Neuronal stem cell (in vitro differentiated cells): ENCODE measurements around the gene BRMS1.

Source experiments
- DNase-seq: peaks from one replicate; pipeline ENCODE4 v3.0.0-alpha.2; 2013; ENCODE audit warnings: low spot score
- H2AFZ ChIP-seq: one replicate; pipeline ENCODE4 v1.6.1; 2013; ENCODE audit warnings: mild to moderate bottlenecking, low read length, inconsistent platforms
- H2AK5ac ChIP-seq: 2 replicates; pipeline ENCODE4 v1.6.1; 2013; ENCODE audit warnings: low read depth, mild to moderate bottlenecking, inconsistent platforms, low read length, moderate library complexity, mixed read lengths
- H2BK120ac ChIP-seq: 2 replicates; pipeline ENCODE4 v1.6.1; 2013; ENCODE audit warnings: low read depth, mild to moderate bottlenecking, inconsistent platforms, low read length, moderate library complexity, mixed read lengths
- H2BK12ac ChIP-seq: one replicate; pipeline ENCODE4 v1.6.1; 2013; ENCODE audit warnings: low read length, inconsistent platforms
- H2BK15ac ChIP-seq: 2 replicates; pipeline ENCODE4 v1.6.1; 2013; ENCODE audit warnings: mild to moderate bottlenecking, low read length, inconsistent platforms, mixed read lengths
- H2BK5ac ChIP-seq: one replicate; pipeline ENCODE4 v1.6.1; 2013; ENCODE audit warnings: inconsistent platforms, mild to moderate bottlenecking, low read length, moderate library complexity
- H3K14ac ChIP-seq: one replicate; pipeline ENCODE4 v1.6.1; 2013; ENCODE audit warnings: low read length, inconsistent platforms
- H3K18ac ChIP-seq: 2 replicates; pipeline ENCODE4 v1.6.1; 2013; ENCODE audit warnings: low read length, inconsistent platforms
- H3K23ac ChIP-seq: 2 replicates; pipeline ENCODE4 v1.6.1; 2013; ENCODE audit warnings: low read depth, mild to moderate bottlenecking, mixed read lengths, low read length, inconsistent platforms; ENCODE audit not compliant: poor library complexity
- H3K27ac ChIP-seq: replicated peaks from 3 replicates; pipeline ENCODE4 v1.5.1; 2013; ENCODE audit warnings: low read length, inconsistent platforms
- H3K27me3 ChIP-seq, 3 experiments: 2 replicates each; pipeline ENCODE4 v1.6.1; 2013; ENCODE audit warnings: low read length in 3 of 3, mild to moderate bottlenecking in 2 of 3, inconsistent platforms in 1 of 3, low read depth in 1 of 3, mixed read lengths in 1 of 3, moderate library complexity in 1 of 3; ENCODE audit not compliant: control insufficient read depth in 3 of 3, insufficient read depth in 3 of 3
- H3K36me3 ChIP-seq, 2 donors: replicated peaks in 1 of 2; 2 replicates each; pipeline ENCODE4 v1.6.1; 2013; ENCODE audit warnings: low read length in 2 of 2; ENCODE audit not compliant: control insufficient read depth in 2 of 2, insufficient read depth in 2 of 2
- H3K4ac ChIP-seq: 2 replicates; pipeline ENCODE4 v1.6.1; 2013; ENCODE audit warnings: inconsistent platforms, mild to moderate bottlenecking, low read length, moderate library complexity
- H3K4me1 ChIP-seq, 2 donors: 1 replicate in 1 of 2; 2 replicates in 1 of 2; pipeline ENCODE4 v1.6.1; 2013; ENCODE audit warnings: low read length in 2 of 2, low read depth in 1 of 2; ENCODE audit not compliant: control insufficient read depth in 2 of 2, insufficient read depth in 1 of 2
- H3K4me2 ChIP-seq: one replicate; pipeline ENCODE4 v1.6.1; 2013; ENCODE audit warnings: mild to moderate bottlenecking, low read length, inconsistent platforms; ENCODE audit not compliant: insufficient read depth, poor library complexity, severe bottlenecking
- H3K4me3 ChIP-seq, 2 donors: 2 replicates each; pipeline ENCODE4 v1.5.1; 2013; ENCODE audit warnings: low read length in 2 of 2, mild to moderate bottlenecking in 2 of 2, inconsistent platforms in 1 of 2, moderate library complexity in 1 of 2
- H3K79me1 ChIP-seq: one replicate; pipeline ENCODE4 v1.6.1; 2013; ENCODE audit warnings: low read depth, mild to moderate bottlenecking, inconsistent platforms, low read length, moderate library complexity
- H3K9ac ChIP-seq: one replicate; pipeline ENCODE4 v1.6.1; 2013; ENCODE audit warnings: mild to moderate bottlenecking, low read depth, low read length, inconsistent platforms; ENCODE audit not compliant: poor library complexity
- H3K9me3 ChIP-seq, 2 donors: replicated peaks in 1 of 2; 2 replicates each; pipeline versions ENCODE3 to v1.6.1; 2013; ENCODE audit warnings: low read length in 2 of 2, mild to moderate bottlenecking in 2 of 2, inconsistent platforms in 1 of 2, low read depth in 1 of 2, mixed read lengths in 1 of 2, moderate library complexity in 1 of 2; ENCODE audit not compliant: control insufficient read depth in 2 of 2, insufficient read depth in 1 of 2
- H4K8ac ChIP-seq: one replicate; pipeline ENCODE4 v1.6.1; 2013; ENCODE audit warnings: low read depth, mild to moderate bottlenecking, inconsistent platforms, low read length, moderate library complexity
- H4K91ac ChIP-seq: one replicate; pipeline ENCODE4 v1.6.1; 2013; ENCODE audit warnings: low read length, low read depth, mild to moderate bottlenecking, inconsistent platforms; ENCODE audit not compliant: poor library complexity
- WGBS, 2 donors: extraction: QIAGEN DNeasy Blood & Tissue Kit; methylation state at CpG; one replicate each; pipeline ENCODE4 v1.1.7; 2013; ENCODE audit warnings: missing lambda C conversion rate in 2 of 2, mixed read lengths in 1 of 2; ENCODE audit not compliant: insufficient read length in 2 of 2, insufficient replicate concordance in 1 of 2; ENCODE audit errors: extremely low coverage in 2 of 2; 5-methylcytosine and 5-hydroxymethylcytosine counted together

The BRMS1 gene

DNA sequence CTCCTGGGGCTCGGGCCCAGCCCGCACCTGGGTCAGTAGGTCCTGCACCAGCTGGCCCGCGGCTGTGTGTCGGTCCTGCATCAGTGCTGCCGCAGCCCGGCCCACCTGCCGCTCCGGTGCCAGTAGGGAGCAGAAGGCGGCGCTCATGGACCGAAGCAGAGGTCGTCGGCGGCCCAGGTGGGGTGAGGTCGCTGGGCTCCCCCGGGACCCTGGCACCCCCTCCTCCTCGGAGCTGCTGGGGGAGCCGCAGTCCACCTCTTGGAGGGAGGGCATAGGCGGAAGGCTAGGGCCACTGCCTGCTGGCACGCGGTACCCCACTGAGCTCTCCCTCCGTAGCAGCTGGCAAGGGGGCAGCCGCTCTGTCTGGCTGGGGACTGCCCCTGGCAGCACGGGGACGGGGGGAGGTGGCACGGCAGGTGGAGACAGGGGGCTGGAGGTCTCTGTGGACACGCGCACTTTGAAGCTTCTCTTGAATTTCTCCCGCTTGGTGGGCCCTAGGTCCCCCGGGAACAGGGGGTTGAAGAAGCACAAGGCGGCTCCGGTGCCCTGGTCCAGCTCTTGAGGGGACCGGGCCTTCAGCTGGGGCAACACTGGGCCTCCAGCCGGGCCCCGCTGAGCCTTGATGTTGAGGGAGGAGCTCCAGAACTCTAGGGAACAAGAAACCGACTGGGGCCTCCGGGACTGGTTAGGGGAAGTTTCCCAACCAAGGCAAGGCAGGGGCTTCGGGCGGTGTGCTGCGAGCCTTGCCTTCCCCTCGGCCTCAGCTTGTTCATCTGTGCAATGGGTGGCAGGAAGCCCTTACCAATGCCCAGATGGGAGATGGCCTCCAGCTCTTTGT is 10.1 kb downstream of the BRMS1 start:
- H3K4me3 ChIP-seq: peak overlapping the region in 1 of 2 donors; percentile 53
- H2BK5ac ChIP-seq: peak overlapping the region; percentile 77
- H3K9ac ChIP-seq: peak overlapping the region; percentile 70
- H3K23ac ChIP-seq: peak overlapping the region; percentile 81
- H3K18ac ChIP-seq: peak overlapping the region; percentile 76
- no peak overlapping the region for H3K14ac ChIP-seq
- H3K4me1 ChIP-seq: peaks cover 15 to 24% of the 10 kb centered on the region in 2 donors
- whole genome bisulfite sequencing, 2 donors: no CpG with 5 or more reads among the region's 42 CpGs
- no peaks in the 10 kb centered on the region for H3K9me3 ChIP-seq
- H3K4ac ChIP-seq: no peak overlapping the region
- H4K8ac ChIP-seq: peak overlapping the region; percentile 17
- peak overlapping the region; percentile 24 for H4K91ac ChIP-seq
- peak overlapping the region; percentile 12 for H2AK5ac ChIP-seq
- H2AFZ ChIP-seq: peak overlapping the region; percentile 87
- DNase-seq: no peak
- H3K36me3 ChIP-seq: peaks cover 14 to 19% of the 10 kb centered on the region in 2 donors
- peak overlapping the region; percentile 97 for H3K4me2 ChIP-seq
- peak overlapping the region; percentile 99 for H2BK12ac ChIP-seq
- H2BK15ac ChIP-seq: peak overlapping the region; percentile 98
- no peak overlapping the region for H3K27ac ChIP-seq
- peaks cover 5% of the 10 kb centered on the region for H3K79me1 ChIP-seq
- no peak overlapping the region for H2BK120ac ChIP-seq
- H3K27me3 ChIP-seq: no peaks in the 10 kb centered on the region

- no CpG with 5 or more reads among the region's 29 CpGs for WGBS, 2 donors
- no peak overlapping the region for H3K23ac ChIP-seq
- DNase-seq: no peak
Measured at GRCh38 chr11:66333896-66334604, 10.9 kb downstream of the BRMS1 start.

DNA sequence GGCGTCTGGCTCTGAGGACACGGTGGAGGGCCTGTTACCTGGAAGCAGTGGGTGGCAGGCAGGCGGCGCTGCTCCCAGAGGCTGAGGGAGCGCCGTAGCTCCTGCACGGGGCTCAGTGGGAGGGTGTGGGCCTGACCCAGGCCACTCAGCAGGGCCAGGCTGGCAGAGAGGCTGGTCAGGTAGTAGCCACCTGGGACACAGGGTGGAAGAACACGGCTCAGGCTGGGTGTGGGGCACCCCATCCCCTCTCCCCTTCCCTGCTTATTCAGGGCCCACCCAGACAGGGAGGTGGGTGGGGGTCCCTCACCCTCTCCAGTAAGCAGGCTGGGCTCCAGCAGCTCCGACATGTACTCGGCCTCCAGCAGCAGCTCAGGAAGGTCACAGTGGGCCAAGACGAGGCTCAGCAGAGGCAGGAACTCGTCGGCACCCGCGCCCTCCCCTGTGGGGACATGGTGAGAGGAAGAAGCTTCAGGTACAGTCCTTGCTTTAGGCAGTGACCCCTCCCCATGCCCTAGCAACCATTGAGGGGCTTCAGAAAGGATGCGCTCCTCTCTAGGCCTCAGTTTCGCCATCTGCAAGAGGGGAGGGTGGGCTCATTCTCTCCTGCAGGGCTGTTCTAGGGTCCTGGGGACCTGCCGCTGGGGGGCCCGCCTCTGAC is 11.6 kb downstream of the BRMS1 start:
- H3K18ac ChIP-seq: peak overlapping the region; percentile 51
- H3K4me1 ChIP-seq: peaks cover 18 to 28% of the 10 kb centered on the region in 2 donors
- no peak overlapping the region for H4K91ac ChIP-seq
- no peak overlapping the region for H2AFZ ChIP-seq
- H3K14ac ChIP-seq: no peak overlapping the region
- DNase-seq: no peak
- H3K9me3 ChIP-seq: no peaks in the 10 kb centered on the region
- H2BK5ac ChIP-seq: no peak overlapping the region
- peak overlapping the region in 1 of 2 donors; percentile 19 for H3K4me3 ChIP-seq
- no peak overlapping the region for H2AK5ac ChIP-seq
- H3K27ac ChIP-seq: no peak overlapping the region
- H4K8ac ChIP-seq: no peak overlapping the region
- H3K23ac ChIP-seq: no peak overlapping the region
- H3K36me3 ChIP-seq: peaks cover 5 to 8% of the 10 kb centered on the region in 2 donors
- no peaks in the 10 kb centered on the region for H3K27me3 ChIP-seq
- WGBS, 2 donors: no CpG with 5 or more reads among the region's 19 CpGs
- no peak overlapping the region for H3K4ac ChIP-seq
- peak overlapping the region; percentile 55 for H3K9ac ChIP-seq
- no peak overlapping the region for H2BK12ac ChIP-seq
- peaks cover 4% of the 10 kb centered on the region for H3K79me1 ChIP-seq
- no peak overlapping the region for H2BK120ac ChIP-seq
- H3K4me2 ChIP-seq: no peak overlapping the region
- H2BK15ac ChIP-seq: peak overlapping the region; percentile 1

More at GRCh38 chr11:66333896-66334604, 10.9 kb downstream of the BRMS1 start:
- Histone ChIP-seq H3K27me3 (no peaks in the 10 kb centered on the region), H4K91ac (no peak overlapping the region), H3K79me1 (peaks cover 5% of the 10 kb centered on the region), H3K9ac (no peak overlapping the region), H2AK5ac (peak overlapping the region; percentile 12), H3K4me2 (no peak overlapping the region), H3K4ac (no peak overlapping the region), H3K18ac (no peak overlapping the region), H2BK12ac (peak overlapping the region; percentile 99), H3K14ac (no peak overlapping the region), H3K27ac (no peak overlapping the region), H3K4me3 (no peak overlapping the region), H3K4me1 (peaks cover 15 to 24% of the 10 kb centered on the region in 2 donors), H2AFZ (no peak overlapping the region), H3K36me3 (peaks cover 12% of the 10 kb centered on the region in 2 donors), H2BK15ac (peak overlapping the region; percentile 1), H3K9me3 (no peaks in the 10 kb centered on the region), H2BK120ac (no peak overlapping the region), H2BK5ac (peak overlapping the region; percentile 77), H4K8ac (peak overlapping the region; percentile 17)
